Urinary bladder (tissue), 4 donors: ENCODE results near the gene APBA2. TPM values are rescaled to one million over a fixed set of nuclear protein-coding genes. Genes with fewer than 3 reads are reported as not detected.

Experiments
- DNase-seq: peaks from one replicate; pipeline ENCODE4 v3.0.0-alpha.2; 2015; ENCODE audit errors: extremely low spot score
- H3K27ac ChIP-seq: one replicate; pipeline ENCODE4 v1.5.1; 2013; ENCODE audit warnings: low read depth, mild to moderate bottlenecking, moderate library complexity
- H3K36me3 ChIP-seq: one replicate; pipeline ENCODE4 v1.6.1; 2013; ENCODE audit warnings: mild to moderate bottlenecking, moderate library complexity; ENCODE audit not compliant: insufficient read depth
- H3K4me1 ChIP-seq: one replicate; pipeline ENCODE4 v1.6.1; 2013; ENCODE audit warnings: mild to moderate bottlenecking, moderate library complexity; ENCODE audit not compliant: insufficient read depth
- H3K4me3 ChIP-seq: one replicate; pipeline ENCODE4 v1.5.1; 2013; ENCODE audit warnings: low read depth, low read length
- WGBS: extraction: QIAGEN DNeasy Blood & Tissue Kit; methylation state at CpG from one replicate; pipeline ENCODE4 v1.1.7; 2013; 5-methylcytosine and 5-hydroxymethylcytosine counted together
- polyA plus RNA-seq: library from polyadenylated mRNA; stranded (reverse); fragments of 200-250 nt; gene quantifications from one replicate; pipeline ENCODE4 v1.2.3, GENCODE V29; 2013
- total RNA-seq: library from RNA; depleted of rRNA; stranded (reverse); fragments of >200 nt; gene quantifications from one replicate; pipeline ENCODE4 v1.2.3, GENCODE V29; 2014
- donor health status: healthy with polysubstance abuse.
- donor health status: healthy.

The APBA2 gene
- total and polyA plus RNA-seq, 2 donors, result 4.2 to 12.8 TPM

- Histone ChIP-seq H3K36me3 (no peaks in the 10 kb centered on the region), H3K4me1 (no peaks in the 10 kb centered on the region), H3K27ac (no peak overlapping the region), H3K4me3 (peak overlapping the region; percentile 24)
- DNase-seq, result no peak
- WGBS, result 36% methylated on average over 51 of the region's 51 CpGs
These were observed 217.4 kb downstream of the APBA2 start for GRCh38 chr15:29102911-29103823.

GRCh38 chr15:29103824-29104565 lies 218.2 kb downstream of the APBA2 start:
- Histone ChIP-seq H3K27ac (no peak overlapping the region), H3K4me1 (no peaks in the 10 kb centered on the region), H3K4me3 (peak overlapping the region; percentile 24), H3K36me3 (no peaks in the 10 kb centered on the region)
- WGBS, result 32% methylated on average over 47 of the region's 47 CpGs
- no peak for DNase-seq

GRCh38 chr15:29104566-29104880 lies 218.7 kb downstream of the APBA2 start:
- WGBS, result 95% methylated on average over 6 of the region's 6 CpGs
- no peak overlapping the region for H3K4me3 ChIP-seq
- no peaks in the 10 kb centered on the region for H3K4me1 ChIP-seq
- DNase-seq, result no peak
- H3K36me3 ChIP-seq, result no peaks in the 10 kb centered on the region
- H3K27ac ChIP-seq, result no peak overlapping the region

- H3K4me3 ChIP-seq, result no peak overlapping the region
- WGBS, result 90% methylated on average over 22 of the region's 22 CpGs
- no peak for DNase-seq
- no peaks in the 10 kb centered on the region for H3K4me1 ChIP-seq
- no peaks in the 10 kb centered on the region for H3K36me3 ChIP-seq
- no peak overlapping the region for H3K27ac ChIP-seq
These were observed 219.5 kb downstream of the APBA2 start for GRCh38 chr15:29105151-29105854.

GRCh38 chr15:29106116-29106515 lies 220.3 kb downstream of the APBA2 start:
- Histone ChIP-seq H3K4me1 (no peaks in the 10 kb centered on the region), H3K4me3 (no peak overlapping the region), H3K36me3 (no peaks in the 10 kb centered on the region), H3K27ac (no peak overlapping the region)
- WGBS, result 91% methylated on average over 4 of the region's 4 CpGs
- no peak for DNase-seq

- no peak overlapping the region for H3K4me3 ChIP-seq
- 93% methylated on average over 21 of the region's 21 CpGs for WGBS
- H3K27ac ChIP-seq, result no peak overlapping the region
- no peaks in the 10 kb centered on the region for H3K36me3 ChIP-seq
- no peak for DNase-seq
- no peaks in the 10 kb centered on the region for H3K4me1 ChIP-seq
These were observed 220.9 kb downstream of the APBA2 start for GRCh38 chr15:29106551-29107290.

GRCh38 chr15:29107291-29107890 lies 221.6 kb downstream of the APBA2 start:
- WGBS, result 90% methylated on average over 19 of the region's 19 CpGs

GRCh38 chr15:29107971-29108645 lies 222.3 kb downstream of the APBA2 start:
- no peak overlapping the region for H3K4me3 ChIP-seq
- H3K4me1 ChIP-seq, result no peaks in the 10 kb centered on the region
- H3K36me3 ChIP-seq, result no peaks in the 10 kb centered on the region
- DNase-seq, result no peak
- WGBS, result 92% methylated on average over 15 of the region's 15 CpGs
- no peak overlapping the region for H3K27ac ChIP-seq

More at GRCh38 chr15:29107291-29107890, 221.6 kb downstream of the APBA2 start:
- Histone ChIP-seq H3K36me3 (no peaks in the 10 kb centered on the region), H3K4me1 (no peaks in the 10 kb centered on the region), H3K4me3 (no peak overlapping the region), H3K27ac (no peak overlapping the region)
- DNase-seq, result no peak

- WGBS, result 95% methylated on average over 10 of the region's 10 CpGs
- Histone ChIP-seq H3K36me3 (no peaks in the 10 kb centered on the region), H3K27ac (no peak overlapping the region), H3K4me3 (no peak overlapping the region), H3K4me1 (no peaks in the 10 kb centered on the region)
- DNase-seq, result no peak
These were observed 224.0 kb downstream of the APBA2 start for GRCh38 chr15:29109762-29110161.

GRCh38 chr15:29110176-29110575 lies 224.4 kb downstream of the APBA2 start:
- no peak for DNase-seq
- Histone ChIP-seq H3K4me1 (no peaks in the 10 kb centered on the region), H3K4me3 (no peak overlapping the region), H3K36me3 (no peaks in the 10 kb centered on the region), H3K27ac (no peak overlapping the region)
- WGBS, result 91% methylated on average over 5 of the region's 5 CpGs

GRCh38 chr15:29110733-29111132 lies 225.0 kb downstream of the APBA2 start:
- Histone ChIP-seq H3K27ac (no peak overlapping the region), H3K36me3 (no peaks in the 10 kb centered on the region), H3K4me3 (no peak overlapping the region), H3K4me1 (no peaks in the 10 kb centered on the region)
- 94% methylated on average over 9 of the region's 9 CpGs for WGBS
- DNase-seq, result no peak

- no peaks in the 10 kb centered on the region for H3K4me1 ChIP-seq
- H3K36me3 ChIP-seq, result no peaks in the 10 kb centered on the region
- H3K4me3 ChIP-seq, result no peak overlapping the region
- DNase-seq, result no peak
- H3K27ac ChIP-seq, result no peak overlapping the region
- 93% methylated on average over 13 of the region's 13 CpGs for WGBS
These were observed 226.0 kb downstream of the APBA2 start for GRCh38 chr15:29111705-29112281.
